Measurements from ENCODE around the gene ACSM6.
A peak's percentile ranks its signal among the peaks of the same experiment; 100 is the strongest.

Gene ACSM6

DNA sequence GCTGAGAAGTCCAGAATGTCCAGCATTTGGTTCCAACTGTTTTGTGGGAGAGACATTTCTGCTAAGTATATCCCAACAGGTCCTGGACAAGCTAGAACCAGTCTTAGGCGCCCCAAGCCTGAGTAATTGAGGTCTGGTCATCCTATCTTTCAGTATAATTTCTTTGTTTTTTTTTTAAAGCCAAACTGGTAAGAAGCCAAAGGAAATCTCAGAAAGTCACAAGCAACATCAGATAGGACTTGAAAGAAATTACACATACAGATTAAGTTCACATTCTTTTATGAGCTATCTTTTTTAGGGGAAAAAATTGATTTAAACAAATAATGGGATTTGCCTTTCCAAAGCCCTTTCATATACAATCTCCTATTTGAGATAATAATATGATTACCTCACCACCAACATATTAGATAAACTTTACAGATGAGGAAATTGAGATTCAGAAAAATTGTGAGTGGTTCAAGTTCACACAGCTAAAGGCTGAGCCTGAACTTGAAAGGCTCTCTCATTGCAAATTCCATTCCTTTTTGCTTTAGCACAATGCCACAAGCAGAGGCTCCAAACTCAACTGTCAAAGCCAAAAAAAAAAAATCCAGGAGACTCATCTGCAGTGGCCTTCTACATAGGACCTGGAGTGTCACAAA lies 81.8 kb downstream of the ACSM6 start:
- DNase-seq, result no peak

DNA sequence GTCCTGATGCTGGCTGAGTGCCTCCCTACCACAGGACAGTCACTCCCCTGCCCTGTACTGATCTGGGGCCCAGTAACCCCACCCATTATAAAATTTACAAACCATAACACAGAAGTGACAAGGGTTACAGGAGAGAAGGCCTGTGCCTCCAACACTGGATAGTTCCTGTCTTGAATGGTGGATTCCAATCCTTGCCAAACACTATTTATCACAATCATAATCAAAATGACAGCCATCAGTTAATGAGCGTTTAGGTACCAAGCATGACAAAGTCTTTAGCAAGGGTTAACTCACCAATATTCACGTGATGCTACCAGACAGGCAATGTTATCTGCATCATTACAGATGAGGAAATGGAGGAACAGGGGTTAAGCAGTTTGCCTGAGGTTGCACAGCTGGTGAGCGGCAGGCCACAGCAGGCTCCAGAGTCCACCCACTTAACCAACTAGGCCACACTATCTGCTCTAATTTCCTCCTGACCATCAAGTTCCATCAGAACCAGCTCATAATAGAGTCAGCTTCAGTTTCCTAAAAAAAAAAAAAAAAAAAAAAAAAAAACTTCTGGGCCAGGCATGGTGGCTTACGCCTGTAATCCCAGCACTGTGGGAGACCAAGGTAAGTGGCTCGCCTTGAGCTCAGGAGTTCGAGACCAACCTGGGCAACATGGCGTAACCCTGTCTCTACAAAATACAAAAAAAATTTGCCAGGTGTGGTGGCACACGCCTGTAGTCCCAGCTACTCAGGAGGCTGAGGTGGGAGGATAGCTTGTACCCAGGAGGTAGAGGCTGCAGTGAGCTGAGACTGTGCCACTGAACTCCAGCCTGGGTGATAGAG lies 82.5 kb downstream of the ACSM6 start:
- DNase-seq, result peak in 1 of 2 donors; percentile 7

DNA sequence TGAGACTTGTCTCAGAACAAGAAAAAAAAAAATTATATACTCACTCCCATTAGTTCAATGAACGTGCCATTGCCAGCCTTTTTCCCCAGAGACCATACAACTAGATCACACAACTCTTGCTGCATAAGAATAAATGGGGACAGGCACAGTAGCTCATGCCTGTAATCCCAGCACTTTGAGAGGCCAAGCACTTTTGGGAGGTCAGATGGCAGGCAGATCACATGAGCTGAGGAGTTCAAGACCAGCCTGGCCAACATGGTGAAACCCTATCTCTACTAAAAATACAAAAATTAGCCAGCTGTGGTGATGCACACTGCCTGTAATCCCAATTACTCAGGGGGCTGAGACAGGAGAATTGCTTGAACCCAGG lies 83.1 kb downstream of the ACSM6 start:
- no peak for DNase-seq

DNA sequence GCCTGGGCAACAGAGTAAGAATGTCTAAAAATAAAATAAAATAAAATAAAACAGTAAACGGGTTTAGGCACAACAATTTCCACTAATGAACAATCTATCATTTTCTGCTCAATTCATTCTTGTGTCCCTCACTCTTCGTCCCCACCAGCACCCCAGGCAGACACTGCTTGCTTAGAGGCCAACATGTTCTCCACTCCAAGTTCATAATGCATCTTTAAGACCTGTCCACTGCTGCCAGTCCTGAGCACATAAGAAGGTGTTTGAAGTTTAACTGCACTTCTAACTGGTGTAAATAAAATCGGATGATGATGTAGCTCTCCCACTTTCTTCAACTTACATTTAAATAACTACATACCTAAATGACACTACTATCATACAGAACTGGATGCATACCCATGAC lies 83.6 kb downstream of the ACSM6 start:
- no peak for DNase-seq

All from inflammatory macrophage (primary cell).